ENCODE results near the gene SERPINA6. TPM values are rescaled to one million over a fixed set of nuclear protein-coding genes. Genes with fewer than 3 reads are reported as not detected.

The SERPINA6 gene
- total RNA-seq, 1 experiment from 2014 or later: not detected

- no peaks in the 10 kb centered on the region for H3K9me3 ChIP-seq (ENCODE audit: insufficient read depth, low read depth)
- H3K9me2 ChIP-seq (ENCODE audit: insufficient read depth): no peaks in the 10 kb centered on the region
- DNase-seq: no peak
- H3K4me2 ChIP-seq: no peak overlapping the region
- ChIA-PET CTCF (no interaction called here), POLR2A (ENCODE audit: unreplicated experiment) (no interaction called here)
- TF ChIP-seq EZH2 (IDR thresholded peaks at IDR 0.05; ENCODE audit: low read depth): no peak
- no peak for TF ChIP-seq CTCF (conservative IDR thresholded peaks at IDR 0.05)
- H2AFZ ChIP-seq: no peak overlapping the region
- H3K27ac ChIP-seq: no peak overlapping the region
- no peak overlapping the region for H3K4me3 ChIP-seq
- no peaks in the 10 kb centered on the region for H3F3A ChIP-seq (ENCODE audit: insufficient read depth, low read depth)
- intact Hi-C loops (cut with micrococcal nuclease; ENCODE audit: unreplicated experiment): no loop called here
- H4K20me1 ChIP-seq (ENCODE audit: insufficient read depth): no peaks in the 10 kb centered on the region
- H3K36me3 ChIP-seq (ENCODE audit: low read depth): no peaks in the 10 kb centered on the region
- H3K79me2 ChIP-seq (ENCODE audit: low read depth): no peaks in the 10 kb centered on the region
- no peaks in the 10 kb centered on the region for H3K4me1 ChIP-seq (replicated peaks; ENCODE audit: insufficient read depth)
- BruUV-seq (replicated peaks): no TSS peak
- 0 out of 2 replicates have a peak, but pooled peaks cover 9% of the 10 kb centered on the region for H3K27me3 ChIP-seq (ENCODE audit: insufficient read depth, low read depth)
These were observed 38.0 kb downstream of the SERPINA6 start for GRCh38 chr14:94285158-94285557.

GRCh38 chr14:94284221-94284620, 38.9 kb downstream of the SERPINA6 start:
- H3K36me3 ChIP-seq (ENCODE audit: low read depth): no peaks in the 10 kb centered on the region
- H3K79me2 ChIP-seq (ENCODE audit: low read depth): no peaks in the 10 kb centered on the region
- no peaks in the 10 kb centered on the region for H3K9me3 ChIP-seq (ENCODE audit: insufficient read depth, low read depth)
- no peaks in the 10 kb centered on the region for H4K20me1 ChIP-seq (ENCODE audit: insufficient read depth)
- TF ChIP-seq EZH2 (IDR thresholded peaks at IDR 0.05; ENCODE audit: low read depth): no peak
- TF ChIP-seq CTCF (conservative IDR thresholded peaks at IDR 0.05): no peak
- DNase-seq: no peak
- no peak overlapping the region for H3K27ac ChIP-seq
- no peaks in the 10 kb centered on the region for H3K4me1 ChIP-seq (replicated peaks; ENCODE audit: insufficient read depth)
- H3K27me3 ChIP-seq (ENCODE audit: insufficient read depth, low read depth): 0 out of 2 replicates have a peak, but pooled peaks cover 5% of the 10 kb centered on the region
- no peaks in the 10 kb centered on the region for H3F3A ChIP-seq (ENCODE audit: insufficient read depth, low read depth)
- H3K9me2 ChIP-seq (ENCODE audit: insufficient read depth): no peaks in the 10 kb centered on the region
- ChIA-PET POLR2A (ENCODE audit: unreplicated experiment) (no interaction called here), CTCF (no interaction called here)
- H3K4me2 ChIP-seq: no peak overlapping the region
- intact Hi-C loops (cut with micrococcal nuclease; ENCODE audit: unreplicated experiment): no loop called here
- no peak overlapping the region for H2AFZ ChIP-seq
- no TSS peak for BruUV-seq (replicated peaks)
- H3K4me3 ChIP-seq: no peak overlapping the region

GRCh38 chr14:94282991-94283723, 40.0 kb downstream of the SERPINA6 start:
- no peak overlapping the region for H3K4me3 ChIP-seq
- H3K4me1 ChIP-seq (replicated peaks; ENCODE audit: insufficient read depth): no peaks in the 10 kb centered on the region
- H3K27me3 ChIP-seq (ENCODE audit: insufficient read depth, low read depth): 0 out of 2 replicates have a peak, but pooled peaks cover 5% of the 10 kb centered on the region
- no peak overlapping the region for H3K27ac ChIP-seq
- CTCF ChIA-PET: no interaction called here
- BruUV-seq (replicated peaks): no TSS peak
- no peaks in the 10 kb centered on the region for H4K20me1 ChIP-seq (ENCODE audit: insufficient read depth)
- no peaks in the 10 kb centered on the region for H3K9me2 ChIP-seq (ENCODE audit: insufficient read depth)
- no peak overlapping the region for H2AFZ ChIP-seq
- no peaks in the 10 kb centered on the region for H3K36me3 ChIP-seq (ENCODE audit: low read depth)
- H3K79me2 ChIP-seq (ENCODE audit: low read depth): no peaks in the 10 kb centered on the region
- no peaks in the 10 kb centered on the region for H3F3A ChIP-seq (ENCODE audit: insufficient read depth, low read depth)
- H3K4me2 ChIP-seq: no peak overlapping the region
- no peak for DNase-seq
- intact Hi-C loops (cut with micrococcal nuclease; ENCODE audit: unreplicated experiment): no loop called here
- no peaks in the 10 kb centered on the region for H3K9me3 ChIP-seq (ENCODE audit: insufficient read depth, low read depth)
- TF ChIP-seq EZH2 (IDR thresholded peaks at IDR 0.05; ENCODE audit: low read depth): no peak
- TF ChIP-seq CTCF (conservative IDR thresholded peaks at IDR 0.05): no peak
- POLR2A ChIA-PET (ENCODE audit: unreplicated experiment): no interaction called here

Data from PC-9 (cell line).